Gastrocnemius medialis (tissue), 4 donors: ENCODE results near the gene TMEM163. TPM values are rescaled to one million over a fixed set of nuclear protein-coding genes. Genes with fewer than 3 reads are reported as not detected.

Experiments used
- ATAC-seq, 2 donors: fragments of 150-250 bp; one replicate each; pipeline ENCODE4 v1.9.1; 2016
- DNase-seq, 2 donors: peaks; one replicate each; pipeline ENCODE4 v3.0.0-alpha.2; 2019
- H3K27ac ChIP-seq, 4 donors: fragments of 200-600 bp; sonication (generic); 1 replicate in 1 of 4; 2 replicates in 3 of 4; pipeline ENCODE4 v1.5.1; 2016 to 2018; ENCODE audit warnings: mild to moderate bottlenecking in 2 of 4, moderate library complexity in 1 of 4
- H3K27me3 ChIP-seq, 3 donors: fragments of 200-600 bp; sonication (generic) in 2 of 3; 1 replicate in 1 of 3; 2 replicates in 2 of 3; pipeline versions ENCODE4 v1.5.1 to v1.6.0; 2016 to 2019; ENCODE audit warnings: mild to moderate bottlenecking in 1 of 3, moderate library complexity in 1 of 3
- H3K36me3 ChIP-seq, 2 donors: fragments of 200-600 bp; sonication (generic) in 1 of 2; one replicate each; pipeline ENCODE4 v1.5.1; 2017 to 2018
- H3K4me1 ChIP-seq, 2 donors: fragments of 200-600 bp; sonication (generic) in 1 of 2; one replicate each; pipeline ENCODE4 v1.5.1; 2016 to 2017; ENCODE audit warnings: mild to moderate bottlenecking in 2 of 2
- H3K4me3 ChIP-seq, 4 donors: fragments of 200-600 bp; sonication (generic) in 3 of 4; 1 replicate in 1 of 4; 2 replicates in 3 of 4; pipeline ENCODE4 v1.5.1; 2016 to 2019; ENCODE audit warnings: mild to moderate bottlenecking in 2 of 4
- H3K9me3 ChIP-seq, 3 donors: fragments of 200-600 bp; sonication (generic) in 2 of 3; 1 replicate in 1 of 3; 2 replicates in 2 of 3; pipeline ENCODE4 v1.5.1; 2016 to 2019
- CTCF ChIP-seq, 5 experiments: fragments of 450-650 bp in 3 of 5; fragments of 200-600 bp in 2 of 5; sonication (generic) in 2 of 5; IDR thresholded peaks in 4 of 5; conservative IDR thresholded peaks in 1 of 5; 1 replicate in 4 of 5; 2 replicates in 1 of 5; pipeline ENCODE4 v1.5.1; 2016 to 2019; ENCODE audit warnings: antibody characterized with exemption in 5 of 5, mild to moderate bottlenecking in 3 of 5, moderate library complexity in 3 of 5
- POLR2A ChIP-seq, 2 donors: fragments of 450-650 bp; IDR thresholded peaks; one replicate each; pipeline ENCODE4 v1.6.1; 2017; ENCODE audit warnings: antibody characterized with exemption in 2 of 2, mild to moderate bottlenecking in 2 of 2, moderate library complexity in 2 of 2
- in situ Hi-C, 4 donors: fragments of 200-750 bp; cut with MboI; loops; one replicate each; pipeline versions ENCODE4 v1.15.0 to v1.8.0; 2017; ENCODE audit warnings: low sequenced_read_pairs in 4 of 4
- intact Hi-C: fragments of 100-400 bp; cut with DNase I; formaldehyde crosslinking; loops from one replicate; pipeline ENCODE4 v1.15.1; 2023; ENCODE audit warnings: low total_unique reads
- total RNA-seq, 4 donors: library from RNA; depleted of rRNA; stranded (reverse); fragments of >200 nt; gene quantifications; one replicate each; pipeline versions ENCODE4 v1.1.0 to v1.2.3, GENCODE V29; 2016

Gene TMEM163
- total RNA-seq, 4 donors from 2014 or later = not detected

GRCh38 chr2:134564549-134564948, 154.3 kb downstream of the TMEM163 start:
- intact Hi-C loops = no loop called here
- Histone ChIP-seq H3K9me3 (no peaks in the 10 kb centered on the region), H3K36me3 (no peaks in the 10 kb centered on the region), H3K4me1 (no peaks in the 10 kb centered on the region), H3K4me3 (no peak overlapping the region), H3K27me3 (no peaks in the 10 kb centered on the region), H3K27ac (no peak overlapping the region)
- no peak for DNase-seq
- ATAC-seq = no peak
- TF ChIP-seq POLR2A (IDR thresholded peaks at IDR 0.05) = no peak
- no peak for TF ChIP-seq CTCF (IDR thresholded peaks at IDR 0.05 in 4 of 5, conservative IDR thresholded peaks at IDR 0.05 in 1 of 5)
- in situ Hi-C loops = no loop called here

- no peak overlapping the region for H3K4me3 ChIP-seq
- TF ChIP-seq POLR2A (IDR thresholded peaks at IDR 0.05) (no peak), CTCF (IDR thresholded peaks at IDR 0.05 in 4 of 5, conservative IDR thresholded peaks at IDR 0.05 in 1 of 5) (no peak)
- H3K9me3 ChIP-seq = no peaks in the 10 kb centered on the region
- H3K4me1 ChIP-seq = no peaks in the 10 kb centered on the region
- intact Hi-C loops (no loop called here), in situ Hi-C loops (no loop called here)
- DNase-seq (no peak), ATAC-seq (no peak)
- H3K27ac ChIP-seq = no peak overlapping the region
- no peaks in the 10 kb centered on the region for H3K36me3 ChIP-seq
- no peaks in the 10 kb centered on the region for H3K27me3 ChIP-seq
Measured at GRCh38 chr2:134558208-134558830, 160.5 kb downstream of the TMEM163 start.

GRCh38 chr2:134555411-134555810, 163.4 kb downstream of the TMEM163 start:
- DNase-seq (no peak), ATAC-seq (no peak)
- Histone ChIP-seq H3K27ac (no peak overlapping the region), H3K36me3 (no peaks in the 10 kb centered on the region), H3K9me3 (no peaks in the 10 kb centered on the region), H3K27me3 (no peaks in the 10 kb centered on the region), H3K4me3 (no peak overlapping the region), H3K4me1 (no peaks in the 10 kb centered on the region)
- in situ Hi-C loops = no loop called here
- TF ChIP-seq POLR2A (IDR thresholded peaks at IDR 0.05) (no peak), CTCF (IDR thresholded peaks at IDR 0.05 in 4 of 5, conservative IDR thresholded peaks at IDR 0.05 in 1 of 5) (no peak)
- intact Hi-C loops = no loop called here

GRCh38 chr2:134553657-134554056, 165.1 kb downstream of the TMEM163 start:
- no peak overlapping the region for H3K27ac ChIP-seq
- TF ChIP-seq CTCF (IDR thresholded peaks at IDR 0.05 in 4 of 5, conservative IDR thresholded peaks at IDR 0.05 in 1 of 5) (no peak), POLR2A (IDR thresholded peaks at IDR 0.05) (no peak)
- in situ Hi-C loops (no loop called here), intact Hi-C loops (no loop called here)
- no peaks in the 10 kb centered on the region for H3K9me3 ChIP-seq
- no peak for ATAC-seq
- H3K27me3 ChIP-seq = no peaks in the 10 kb centered on the region
- DNase-seq = no peak
- H3K4me3 ChIP-seq = no peak overlapping the region
- no peaks in the 10 kb centered on the region for H3K36me3 ChIP-seq
- H3K4me1 ChIP-seq = no peaks in the 10 kb centered on the region
